ENCODE data around the gene GTSE1.

The GTSE1 gene

GRCh38 chr22:46329616-46330015 is 32.9 kb downstream of the GTSE1 start:
- DNase-seq: no peak

GRCh38 chr22:46330426-46330825 is 33.8 kb downstream of the GTSE1 start:
- no peak for DNase-seq

GRCh38 chr22:46331496-46331895 is 34.8 kb downstream of the GTSE1 start:
- no peak for DNase-seq

- peak; percentile 50 for DNase-seq
Measured at GRCh38 chr22:46335201-46336118, 38.8 kb downstream of the GTSE1 start, which contains the start of gene TRMU. TSS of gene TRMU (plus strand) at chr22:46335714. CDS start at chr22:46335765, 51 bp downstream.

- DNase-seq: peak; percentile 2
Measured at GRCh38 chr22:46336119-46337078, 39.7 kb downstream of the GTSE1 start.

GRCh38 chr22:46337870-46338269 is 41.2 kb downstream of the GTSE1 start:
- no peak for DNase-seq

GRCh38 chr22:46338636-46339035 is 42.0 kb downstream of the GTSE1 start:
- DNase-seq: no peak

GRCh38 chr22:46339956-46340355 is 43.3 kb downstream of the GTSE1 start:
- DNase-seq: no peak

- no peak for DNase-seq
Measured at GRCh38 chr22:46340676-46341075, 44.0 kb downstream of the GTSE1 start.

- no peak for DNase-seq
Measured at GRCh38 chr22:46346680-46347405, 50.2 kb downstream of the GTSE1 start.

GRCh38 chr22:46347646-46348045 is 51.0 kb downstream of the GTSE1 start:
- DNase-seq: no peak

- no peak for DNase-seq
Measured at GRCh38 chr22:46348099-46348695, 51.5 kb downstream of the GTSE1 start.

- no peak for DNase-seq
Measured at GRCh38 chr22:46349238-46349637, 52.6 kb downstream of the GTSE1 start.

- peak; percentile 0 for DNase-seq
Measured at GRCh38 chr22:46349681-46350080, 53.0 kb downstream of the GTSE1 start.

GRCh38 chr22:46350121-46350520 is 53.5 kb downstream of the GTSE1 start:
- no peak for DNase-seq

- no peak for DNase-seq
Measured at GRCh38 chr22:46350646-46351045, 54.0 kb downstream of the GTSE1 start.

GRCh38 chr22:46351131-46351735 is 54.6 kb downstream of the GTSE1 start:
- no peak for DNase-seq

- DNase-seq: no peak
Measured at GRCh38 chr22:46351767-46352166, 55.1 kb downstream of the GTSE1 start.

GRCh38 chr22:46352276-46352675 is 55.6 kb downstream of the GTSE1 start:
- no peak for DNase-seq

GRCh38 chr22:46352691-46353386 is 56.2 kb downstream of the GTSE1 start:
- DNase-seq: peak; percentile 13

- no peak for DNase-seq
Measured at GRCh38 chr22:46353483-46354105, 56.9 kb downstream of the GTSE1 start.

Measured in kidney glomerular epithelial cell (primary cell).